ENCODE measurements around the gene SBF1.

SBF1 gene

DNA sequence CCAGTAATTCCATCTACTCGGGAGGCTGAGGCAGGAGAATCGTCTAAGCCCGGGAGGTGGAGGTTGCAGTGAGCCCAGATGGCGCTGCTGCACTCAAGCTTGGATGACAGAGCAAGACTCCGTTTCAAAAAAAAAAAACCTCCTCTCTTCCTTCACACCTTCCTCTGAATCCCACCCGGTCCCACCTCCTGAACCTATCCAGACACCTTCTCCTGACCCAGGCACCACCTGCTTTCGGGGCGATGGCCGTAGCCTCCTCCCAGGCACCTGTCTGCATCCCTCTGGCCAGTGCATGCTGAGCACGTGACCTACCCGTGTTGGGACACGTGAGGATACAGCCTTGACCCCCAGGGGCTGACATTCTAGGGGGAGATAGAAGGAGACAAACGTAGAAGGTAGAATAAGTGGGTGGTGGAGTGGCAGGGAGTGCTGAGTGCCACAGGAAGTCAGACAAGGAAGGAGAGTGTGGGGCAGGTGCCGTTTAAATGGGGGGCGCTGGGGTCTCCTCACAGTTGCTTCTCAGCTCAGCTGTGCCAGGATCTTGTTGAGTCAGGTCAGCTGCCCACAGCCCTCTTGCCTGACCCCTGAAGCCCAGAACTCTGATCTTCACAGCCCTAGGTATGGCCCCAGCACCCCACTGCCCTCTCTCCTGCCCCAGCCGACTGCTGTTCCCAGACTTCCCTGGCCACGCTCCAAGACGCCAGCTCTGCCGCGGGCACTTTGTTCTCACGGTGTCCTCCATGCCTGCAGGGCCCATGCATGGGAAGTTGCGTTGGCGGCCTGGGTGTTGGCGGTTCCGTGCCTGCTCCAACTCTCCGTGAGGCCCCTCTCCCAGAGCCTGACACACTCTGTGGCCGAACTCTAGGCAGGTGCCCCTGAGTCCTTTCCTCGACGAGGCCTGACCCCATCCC lies 10.6 kb upstream of the SBF1 start:
- no peak for DNase-seq (ENCODE audit: low read depth)

DNA sequence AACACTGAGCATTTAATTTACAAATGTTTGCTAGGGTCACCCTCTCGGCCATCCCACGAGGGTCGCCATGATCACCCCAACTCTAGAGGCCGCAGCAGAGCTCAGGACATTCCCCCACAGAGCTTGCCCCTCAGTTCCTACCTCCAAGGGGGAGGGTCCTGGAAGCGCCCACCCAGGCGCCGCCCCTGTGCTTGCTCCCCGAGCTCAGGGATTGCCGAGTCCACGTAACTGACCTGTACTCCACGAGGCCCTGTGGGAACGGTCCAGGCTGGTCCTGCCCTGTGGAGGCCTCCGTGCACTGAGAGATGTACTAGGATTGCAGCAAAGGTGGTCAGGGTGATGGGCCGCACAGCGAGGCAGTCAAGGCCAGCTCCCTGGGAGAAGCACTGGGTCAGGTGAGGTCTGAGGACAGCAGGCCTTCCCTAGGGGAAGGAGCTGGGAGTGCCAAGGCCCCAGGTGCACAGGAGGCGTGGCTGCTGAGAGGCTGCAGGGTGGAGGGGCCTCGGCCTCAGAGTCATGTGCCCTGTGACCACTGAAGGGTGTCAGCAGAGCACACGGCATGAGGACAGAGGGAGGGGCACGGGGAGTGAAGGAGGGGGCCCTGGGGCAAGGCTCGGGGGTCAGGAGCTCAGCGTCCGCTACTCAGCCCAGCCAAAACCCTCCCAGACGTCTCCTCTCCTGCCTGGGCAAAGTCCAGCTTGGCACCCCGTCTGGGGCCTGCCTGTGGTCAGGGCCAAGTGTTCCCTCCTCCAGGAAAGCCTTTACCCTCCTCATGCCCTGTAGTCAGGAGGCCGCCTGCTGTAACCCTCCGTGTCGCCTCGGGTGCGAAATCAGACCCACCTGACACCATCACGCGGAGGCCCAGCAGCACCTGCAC lies 9.4 kb upstream of the SBF1 start:
- no peak for DNase-seq (ENCODE audit: low read depth)

DNA sequence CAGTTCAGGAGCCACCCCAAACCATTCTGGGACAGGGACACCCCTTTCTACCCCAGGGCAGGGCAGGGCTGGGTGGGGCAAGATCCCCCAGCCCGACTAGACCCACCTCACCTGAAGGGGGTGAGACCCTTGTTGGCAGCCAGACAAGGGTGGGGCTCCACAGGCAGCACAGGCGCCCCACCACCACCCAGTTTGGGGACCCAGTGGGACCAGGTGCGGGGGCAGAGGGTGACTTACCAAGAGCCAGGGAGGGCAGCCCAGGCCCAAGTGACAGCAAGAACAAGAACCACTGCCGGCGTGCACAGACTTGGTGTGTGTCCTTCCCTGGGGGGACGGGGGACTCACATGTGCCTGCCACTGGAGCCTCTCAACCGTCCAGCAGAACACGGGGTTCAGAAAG lies 8.7 kb upstream of the SBF1 start:
- DNase-seq (ENCODE audit: low read depth): no peak

DNA sequence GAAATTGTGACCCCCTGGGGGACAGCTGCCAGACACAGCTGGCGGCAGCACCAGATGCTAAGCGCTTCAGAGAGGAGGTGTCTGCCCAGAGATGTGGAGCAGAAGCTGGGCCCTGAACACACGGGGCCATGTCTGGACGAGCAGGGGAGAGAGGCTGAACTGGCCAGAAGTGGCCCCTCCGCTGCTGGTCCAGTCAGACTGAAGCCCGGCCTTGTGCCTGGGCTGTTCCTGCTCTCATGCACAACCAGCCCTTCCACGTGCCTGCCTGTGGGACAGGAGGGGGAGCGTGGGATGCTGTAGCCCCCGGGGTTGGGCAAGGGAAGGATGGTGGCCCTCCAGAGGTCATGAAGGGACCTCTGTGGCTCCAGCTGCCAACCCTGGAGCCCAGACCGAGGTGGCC lies 8.3 kb upstream of the SBF1 start:
- no peak for DNase-seq (ENCODE audit: low read depth)

DNA sequence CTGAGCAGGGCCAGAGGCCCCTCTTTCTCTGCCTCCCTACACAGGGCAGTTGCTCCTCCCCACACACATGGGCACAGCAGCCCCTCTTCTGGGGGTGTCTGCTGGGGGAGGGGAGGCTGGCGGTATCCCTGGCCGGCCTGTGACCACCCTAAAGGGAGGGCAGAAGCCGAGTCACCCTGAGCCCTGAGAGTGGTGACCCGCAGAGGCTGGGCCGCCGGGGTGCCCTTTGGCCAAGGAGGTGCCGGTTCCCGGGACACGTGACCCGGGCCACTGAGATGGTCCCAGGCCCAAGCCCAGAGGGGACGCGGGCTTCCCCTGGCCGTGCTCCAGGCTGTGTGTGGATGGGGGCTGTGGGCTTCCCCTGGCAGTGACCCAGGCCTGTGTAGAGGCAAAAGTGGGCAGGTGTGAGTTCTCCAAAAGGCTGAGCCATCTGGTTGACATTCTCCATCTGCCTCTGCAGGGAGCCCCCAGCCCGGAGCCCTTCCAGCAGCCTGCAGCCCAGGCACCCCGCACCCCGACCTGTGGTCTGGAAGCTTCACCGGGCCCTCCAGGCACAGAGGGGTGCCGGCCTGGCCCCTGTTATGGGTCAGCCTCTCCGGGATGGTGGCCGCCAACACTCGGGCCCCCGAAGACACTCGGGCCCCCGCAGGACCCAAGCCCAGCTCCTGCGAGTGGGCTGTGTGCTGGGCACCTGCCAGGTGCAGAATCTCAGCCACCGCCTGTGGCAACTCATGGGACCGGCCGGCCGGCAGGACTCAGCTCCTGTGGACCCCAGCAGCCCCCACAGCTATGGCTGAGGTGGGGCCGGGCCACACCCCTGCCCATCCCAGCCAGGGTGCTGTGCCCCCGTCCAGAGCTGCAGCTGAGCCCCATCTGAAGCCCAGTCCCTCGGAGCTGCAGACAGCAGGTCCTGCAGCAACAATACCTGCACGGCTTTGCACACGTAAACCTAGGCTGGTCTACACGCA lies 7.6 kb upstream of the SBF1 start:
- no peak for DNase-seq (ENCODE audit: low read depth)

DNA sequence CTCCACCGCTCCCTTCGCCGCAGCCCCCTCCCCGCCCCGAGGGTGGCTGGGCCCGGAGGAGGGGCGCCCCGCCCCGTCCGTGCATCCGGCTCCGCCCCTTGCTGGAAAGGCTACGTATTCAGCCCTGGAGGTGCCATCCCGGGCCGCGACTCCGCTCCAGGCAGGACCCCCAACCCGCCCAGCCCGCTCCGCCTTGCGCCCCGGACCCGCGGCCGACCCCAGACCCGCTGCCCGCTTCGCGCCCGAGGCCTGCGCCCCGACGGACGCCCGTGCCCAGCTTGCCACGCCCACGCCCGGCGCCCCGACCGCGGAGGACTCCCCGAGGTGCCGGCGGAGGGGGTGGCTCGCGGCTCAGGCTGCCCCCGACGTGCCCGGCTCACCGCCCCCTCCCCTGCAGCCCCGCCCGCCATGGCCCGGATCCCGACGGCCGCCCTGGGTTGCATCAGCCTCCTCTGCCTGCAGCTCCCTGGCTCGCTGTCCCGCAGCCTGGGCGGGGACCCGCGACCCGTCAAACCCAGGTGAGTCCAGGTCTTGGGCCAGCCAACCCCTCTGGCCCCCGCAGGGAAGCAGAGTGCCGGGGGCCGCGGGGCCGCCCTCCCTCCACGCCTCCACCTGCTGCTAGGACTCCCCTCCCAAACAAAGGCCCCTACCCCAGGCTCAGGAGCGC lies 6.7 kb upstream of the SBF1 start, which contains the start of gene ADM2:
Gene ADM2, plus strand, starts transcription at position 104 of the 667 bp plus-strand sequence. Its CDS starts 305 bp downstream, at position 409.
- DNase-seq (ENCODE audit: low read depth): no peak

DNA sequence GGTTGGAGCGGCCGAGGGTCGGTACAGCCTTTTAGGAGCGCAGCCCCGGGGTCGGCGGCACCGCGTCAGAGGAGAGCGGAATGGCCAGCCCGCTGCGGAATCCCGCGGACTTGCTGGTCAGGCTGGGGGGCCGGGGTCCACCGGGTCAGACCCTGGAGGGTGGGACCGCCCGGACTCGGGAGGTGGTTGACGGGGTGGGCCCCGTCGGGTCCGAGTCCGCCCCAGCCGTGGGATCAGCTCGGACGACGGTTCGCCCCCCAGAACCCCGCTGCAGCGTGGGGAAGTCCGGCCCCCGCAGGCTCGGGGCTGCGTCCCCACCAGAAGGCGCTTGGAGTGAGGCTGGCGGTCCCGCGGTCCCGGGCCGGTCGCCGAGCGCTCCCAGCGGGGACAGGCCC lies 6.2 kb upstream of the SBF1 start:
- DNase-seq (ENCODE audit: low read depth): no peak

DNA sequence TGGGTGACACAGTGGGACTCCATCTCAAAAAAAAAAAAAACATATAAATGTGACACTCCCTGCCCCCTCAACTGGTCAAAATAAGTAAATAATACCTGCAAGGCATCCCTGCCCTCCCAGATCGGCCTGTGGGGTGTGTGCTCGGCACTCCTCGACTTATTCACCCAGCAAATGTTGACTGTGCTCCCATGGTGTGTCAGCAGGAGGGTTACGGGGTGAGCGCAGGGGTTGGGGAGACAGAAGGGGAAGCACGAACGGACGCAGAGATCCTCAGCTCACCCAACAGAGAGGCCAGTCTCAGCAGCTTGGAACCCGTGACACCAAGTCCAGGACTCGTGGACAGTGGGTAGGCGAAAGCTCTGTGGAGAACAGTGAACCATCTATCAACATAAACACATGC lies 4.9 kb upstream of the SBF1 start:
- DNase-seq (ENCODE audit: low read depth): no peak

DNA sequence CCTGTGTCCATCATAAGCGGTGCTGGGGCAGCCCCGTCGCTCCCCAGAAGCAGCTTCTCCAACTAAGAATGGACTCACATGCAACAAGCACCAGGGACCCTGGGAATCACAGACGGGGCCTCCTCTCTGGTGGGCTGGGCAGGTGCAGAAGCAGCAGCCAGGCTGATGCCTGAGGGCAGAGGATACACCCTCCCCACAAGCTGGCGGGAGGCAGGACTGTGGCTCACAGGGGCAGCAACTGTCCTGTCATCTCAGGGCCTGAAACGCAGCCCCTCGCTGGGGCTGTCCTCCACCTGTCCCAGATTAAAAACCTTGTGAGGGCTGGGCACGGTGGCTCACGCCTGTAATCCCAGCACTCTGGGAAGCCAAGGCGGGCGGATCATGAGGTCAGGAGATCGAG lies 3.1 kb upstream of the SBF1 start:
- DNase-seq (ENCODE audit: low read depth): no peak

DNA sequence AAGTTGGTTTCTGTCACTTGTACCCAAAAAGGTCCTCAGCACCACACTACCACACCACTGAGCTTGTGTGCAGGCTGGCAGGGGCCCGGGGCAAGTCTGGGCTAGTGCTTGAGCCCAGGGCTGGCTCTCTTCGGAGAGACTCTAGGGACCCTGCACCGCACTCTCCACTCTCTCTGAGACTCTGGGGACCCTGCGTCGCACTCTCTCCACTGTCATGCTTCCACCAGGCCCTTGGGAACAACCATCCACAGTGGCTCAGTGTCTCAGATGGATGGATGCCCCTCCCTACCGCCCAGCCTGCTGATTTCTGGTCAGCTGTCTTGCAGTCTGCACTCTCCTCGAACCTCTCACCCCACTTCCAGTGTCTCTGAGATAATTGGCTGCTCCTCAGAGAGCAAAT lies 2.0 kb upstream of the SBF1 start:
- DNase-seq (ENCODE audit: low read depth): no peak

DNA sequence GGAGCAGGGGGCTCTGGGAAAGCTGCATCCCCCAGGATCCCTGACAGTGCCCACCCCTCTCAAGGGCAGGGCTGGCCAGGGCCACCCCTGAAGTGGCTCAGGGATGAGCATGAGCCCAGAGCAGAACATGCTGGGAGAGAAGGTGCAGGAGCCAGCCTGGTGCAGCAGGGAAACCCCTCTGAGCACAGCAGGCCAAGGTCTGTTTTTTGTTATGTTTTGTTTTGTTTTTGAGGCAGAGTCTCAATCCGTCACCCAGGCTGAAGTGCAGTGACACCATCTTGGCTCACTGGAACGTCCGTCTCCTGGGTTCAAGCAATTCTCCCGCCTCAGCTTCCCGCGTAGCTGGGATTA lies 792 bp upstream of the SBF1 start:
- DNase-seq (ENCODE audit: low read depth): no peak

DNA sequence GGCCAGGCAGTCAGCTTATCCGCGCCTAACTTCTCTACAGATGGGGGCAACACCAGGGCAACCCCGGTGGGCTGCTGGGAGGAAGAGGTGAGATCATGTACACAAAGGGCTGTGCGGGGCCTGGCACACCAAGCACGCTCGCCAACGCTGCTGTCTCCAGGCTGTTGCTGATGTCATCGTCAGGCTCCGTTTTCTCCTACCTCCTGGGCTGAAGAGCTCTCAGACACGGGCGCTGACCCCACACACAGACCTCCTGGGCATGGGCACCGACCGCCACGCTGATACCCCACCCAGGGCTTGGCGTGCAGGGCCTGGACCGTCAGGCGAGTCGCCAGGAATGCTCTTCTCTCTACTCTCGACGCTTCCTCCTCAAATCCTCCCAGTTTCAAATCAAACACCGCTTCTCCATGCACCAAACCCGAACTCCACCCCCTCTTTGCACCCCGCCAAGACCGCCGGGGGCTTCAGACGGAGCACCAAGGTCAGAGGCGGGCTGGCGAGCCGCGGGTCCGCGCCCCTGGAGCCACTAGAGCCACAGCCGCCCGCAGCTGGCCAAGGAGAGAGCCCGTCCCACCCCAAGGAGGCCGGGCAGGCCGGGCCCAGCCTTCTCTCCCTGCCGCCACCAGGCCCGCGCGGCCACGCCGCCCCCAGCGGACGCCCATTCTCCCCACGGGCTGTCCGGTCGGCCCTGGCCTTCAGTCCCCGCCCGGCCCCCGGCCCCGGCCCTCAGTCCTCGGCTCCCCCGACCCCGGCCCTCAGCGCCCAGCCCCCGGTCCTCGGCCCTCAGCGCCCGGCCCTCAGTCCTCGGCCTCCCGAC lies 772 bp downstream of the SBF1 start:
- peak; percentile 78 for DNase-seq (ENCODE audit: low read depth)

DNA sequence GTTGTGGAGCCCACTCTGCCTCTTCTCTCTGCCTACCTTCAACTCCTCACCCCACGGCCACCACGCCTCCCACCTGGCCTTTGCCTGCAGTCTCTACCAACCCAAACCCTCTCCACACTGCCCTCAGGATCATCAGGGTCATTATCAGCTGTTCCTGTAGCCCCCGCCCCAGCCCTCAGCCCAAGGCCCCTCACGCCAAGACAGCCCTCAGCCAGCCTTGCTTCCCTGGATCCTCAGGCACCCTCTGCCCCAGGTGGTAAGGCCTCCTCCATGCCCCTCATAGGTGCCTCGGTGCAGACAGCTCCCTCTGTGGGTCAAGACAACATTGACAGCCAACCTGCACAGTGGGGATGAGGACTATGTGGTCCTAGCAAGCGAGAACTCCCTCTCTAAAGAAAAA lies 1.7 kb downstream of the SBF1 start:
- no peak for DNase-seq (ENCODE audit: low read depth)

DNA sequence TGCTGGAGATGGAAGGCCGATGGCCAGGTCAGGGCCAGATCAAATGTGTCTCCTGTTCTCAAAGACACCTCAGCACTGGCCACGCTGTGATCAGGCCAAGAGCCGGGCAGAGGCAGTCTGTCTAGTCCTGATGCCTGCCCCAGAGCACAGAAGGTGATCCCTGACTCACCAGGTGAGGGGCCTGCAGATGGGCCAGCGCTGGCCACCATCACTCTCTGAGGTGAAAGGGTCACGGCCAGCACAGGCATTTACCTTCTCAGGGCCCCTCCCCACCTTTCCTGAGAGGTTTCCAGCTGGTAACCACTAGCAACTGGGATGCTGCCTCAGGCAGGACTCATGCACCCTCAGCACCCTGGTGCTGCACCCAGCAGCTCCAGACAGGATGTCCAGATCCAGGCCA lies 2.9 kb downstream of the SBF1 start:
- no peak for DNase-seq (ENCODE audit: low read depth)

DNA sequence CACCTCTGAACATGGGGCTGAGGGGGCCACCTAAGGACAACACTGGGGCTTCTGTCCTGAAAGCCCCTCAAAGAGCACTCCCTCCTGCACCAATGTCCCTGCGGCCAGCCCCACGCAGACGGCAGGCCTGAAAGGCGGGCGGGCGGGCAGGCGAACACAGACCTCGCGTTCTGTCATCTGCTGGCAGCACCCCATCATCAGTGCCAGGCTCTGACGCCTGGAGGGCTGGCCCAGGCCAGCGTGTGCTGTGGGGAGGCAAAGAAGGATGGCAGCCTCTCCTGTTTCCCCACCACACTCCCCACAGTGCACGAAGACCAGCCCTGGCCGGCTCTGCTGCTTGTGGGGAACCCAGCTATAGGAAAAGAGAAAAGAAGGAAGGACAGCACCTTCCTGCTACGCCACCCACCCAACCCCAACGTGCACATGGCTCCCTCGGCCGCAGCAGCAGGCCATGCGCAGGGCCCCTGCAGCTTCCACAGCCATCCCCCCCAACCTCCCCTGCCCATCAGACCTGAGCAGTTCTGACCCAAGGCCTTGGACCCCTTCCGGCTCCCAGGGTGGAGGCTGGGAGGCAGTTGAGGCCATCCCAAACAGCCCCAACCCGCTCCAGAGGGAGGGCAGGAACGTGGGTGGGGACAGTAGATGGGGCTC lies 3.5 kb downstream of the SBF1 start:
- DNase-seq (ENCODE audit: low read depth): no peak

DNA sequence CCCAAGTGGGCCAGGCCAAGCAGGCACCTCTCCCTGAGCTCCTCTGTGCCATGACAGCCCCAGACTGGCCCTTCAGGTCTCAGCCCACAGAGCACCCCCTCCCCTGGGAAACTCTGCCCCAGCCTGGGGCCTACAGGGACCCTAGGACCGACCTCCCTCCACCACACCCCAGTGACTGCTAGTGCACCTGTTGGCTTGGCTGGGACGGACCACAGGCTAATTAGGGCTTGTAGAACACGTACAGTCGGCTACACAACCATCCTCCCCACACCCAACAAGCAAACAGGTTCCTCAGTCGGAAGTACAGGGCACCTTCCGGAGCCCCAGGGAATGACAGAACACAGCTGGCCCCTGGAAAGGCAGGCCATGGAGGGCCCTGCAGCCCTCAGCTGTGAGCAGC lies 4.3 kb downstream of the SBF1 start:
- no peak for DNase-seq (ENCODE audit: low read depth)

DNA sequence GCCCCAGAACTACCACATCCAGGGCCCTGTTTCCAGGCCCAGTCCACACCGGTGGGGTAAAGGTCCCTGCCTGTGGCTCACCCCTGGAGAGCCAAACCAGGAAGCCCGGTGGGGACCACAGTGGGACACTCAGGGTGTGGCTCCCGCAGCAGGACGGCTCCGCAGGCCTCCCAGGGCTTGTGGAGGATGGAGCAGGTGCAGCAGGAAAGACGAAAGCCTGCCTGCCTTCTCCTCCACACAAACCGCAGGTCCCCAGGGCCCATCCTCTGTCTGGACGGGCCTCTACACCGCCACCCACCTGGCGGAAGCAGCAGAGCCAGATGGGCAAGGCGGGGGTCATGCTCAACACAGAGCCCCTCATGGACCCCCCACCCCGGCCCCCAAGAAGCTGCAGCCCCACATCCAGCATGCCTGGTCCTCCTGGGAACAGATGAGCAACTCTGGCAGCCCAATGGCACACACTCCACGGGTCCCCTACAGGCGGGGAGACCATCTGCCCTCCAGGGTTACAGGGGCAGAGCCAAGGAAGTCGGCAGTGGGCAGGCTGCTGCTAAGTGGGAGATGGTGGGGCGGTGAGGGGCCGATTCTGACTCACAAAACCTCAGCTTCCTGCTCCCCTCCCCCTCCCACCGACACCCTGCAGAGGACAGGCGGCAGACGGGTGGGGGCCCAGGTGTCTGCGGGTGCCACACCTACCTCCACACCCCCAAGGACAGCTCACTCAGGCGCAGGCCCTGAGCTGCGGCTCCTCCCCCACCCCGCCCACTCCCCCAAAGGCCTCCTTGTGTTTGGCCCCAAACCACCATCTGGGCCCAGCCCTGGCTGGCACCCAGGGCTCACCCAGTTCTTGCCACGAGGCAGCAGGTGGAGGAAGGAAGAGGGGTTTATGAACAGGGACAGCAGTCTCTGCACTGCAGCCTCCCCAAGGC lies 5.2 kb downstream of the SBF1 start:
- DNase-seq (ENCODE audit: low read depth): peak; percentile 40

DNA sequence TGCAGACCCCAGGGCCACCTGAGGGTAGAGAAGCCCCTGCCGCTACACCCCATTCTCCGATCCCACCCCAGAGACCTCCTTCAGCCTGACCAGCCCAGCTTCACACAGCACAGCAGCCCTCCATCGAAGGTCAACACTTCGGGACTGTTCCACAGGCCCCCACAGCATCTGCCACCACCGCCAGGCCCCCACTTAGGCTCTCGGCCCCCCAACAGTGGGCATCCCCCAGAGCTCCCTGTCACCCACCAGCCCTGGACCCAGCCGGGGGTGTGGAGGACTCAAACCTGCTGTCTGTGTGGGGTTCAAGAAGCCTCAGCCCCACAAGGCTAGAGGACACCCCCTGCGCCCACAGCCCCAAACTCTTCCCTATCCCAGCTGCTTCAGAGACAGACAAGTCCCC lies 6.2 kb downstream of the SBF1 start:
- DNase-seq (ENCODE audit: low read depth): no peak
